Transverse colon (tissue), 4 donors: ENCODE data around the gene KCNH1.

Experiments
- POLR2A ChIP-seq: fragments of 450-650 bp; IDR thresholded peaks from one replicate; pipeline ENCODE4 v1.6.1; 2016; ENCODE audit warnings: antibody characterized with exemption, mild to moderate bottlenecking, moderate library complexity
- POLR2AphosphoS5 ChIP-seq, 3 donors: sonication (generic); formaldehyde crosslinking; IDR thresholded peaks; one replicate each; pipeline ENCODE4 v1.6.1; 2016; ENCODE audit warnings: antibody characterized with exemption in 3 of 3
- TF ChIP-seq, protein P1 (sequence below), 5 experiments: fragments of 200-600 bp in 3 of 5; fragments of 450-650 bp in 2 of 5; sonication (generic) in 3 of 5; IDR thresholded peaks; 1 replicate in 2 of 5; 2 replicates in 3 of 5; pipeline ENCODE4 v1.5.1; 2016 to 2017; ENCODE audit warnings: antibody characterized with exemption in 5 of 5, inconsistent platforms in 3 of 5, mild to moderate bottlenecking in 2 of 5, moderate library complexity in 1 of 5

- TF ChIP-seq, protein P1, sequence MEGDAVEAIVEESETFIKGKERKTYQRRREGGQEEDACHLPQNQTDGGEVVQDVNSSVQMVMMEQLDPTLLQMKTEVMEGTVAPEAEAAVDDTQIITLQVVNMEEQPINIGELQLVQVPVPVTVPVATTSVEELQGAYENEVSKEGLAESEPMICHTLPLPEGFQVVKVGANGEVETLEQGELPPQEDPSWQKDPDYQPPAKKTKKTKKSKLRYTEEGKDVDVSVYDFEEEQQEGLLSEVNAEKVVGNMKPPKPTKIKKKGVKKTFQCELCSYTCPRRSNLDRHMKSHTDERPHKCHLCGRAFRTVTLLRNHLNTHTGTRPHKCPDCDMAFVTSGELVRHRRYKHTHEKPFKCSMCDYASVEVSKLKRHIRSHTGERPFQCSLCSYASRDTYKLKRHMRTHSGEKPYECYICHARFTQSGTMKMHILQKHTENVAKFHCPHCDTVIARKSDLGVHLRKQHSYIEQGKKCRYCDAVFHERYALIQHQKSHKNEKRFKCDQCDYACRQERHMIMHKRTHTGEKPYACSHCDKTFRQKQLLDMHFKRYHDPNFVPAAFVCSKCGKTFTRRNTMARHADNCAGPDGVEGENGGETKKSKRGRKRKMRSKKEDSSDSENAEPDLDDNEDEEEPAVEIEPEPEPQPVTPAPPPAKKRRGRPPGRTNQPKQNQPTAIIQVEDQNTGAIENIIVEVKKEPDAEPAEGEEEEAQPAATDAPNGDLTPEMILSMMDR (IDR thresholded peaks at IDR 0.05), result no peak
- no peak for TF ChIP-seq POLR2A
- TF ChIP-seq POLR2AphosphoS5 (IDR thresholded peaks at IDR 0.05), result no peak
These were observed 407.3 kb downstream of the KCNH1 start for GRCh38 chr1:210726621-210727020.
